MM.1S (cell line): ENCODE data around the gene CKAP5.

Experiments
- DNase-seq: peaks from one replicate; pipeline ENCODE4 v3.0.0-alpha.2; 2015
- H2AFZ ChIP-seq: fragments of 300-600 bp; sonication (generic); 2 replicates; pipeline ENCODE4 v1.6.0; 2016; ENCODE audit warnings: antibody characterized with exemption, low read length
- H3F3A ChIP-seq: fragments of 300-600 bp; sonication (generic); 2 replicates; pipeline ENCODE4 v1.6.1; 2016; ENCODE audit warnings: mild to moderate bottlenecking, antibody characterized with exemption, low read length, moderate library complexity, mixed read lengths; ENCODE audit not compliant: insufficient read depth
- H3K27ac ChIP-seq: fragments of 300-600 bp; sonication (generic); 2 replicates; pipeline ENCODE4 v1.5.1; 2016; ENCODE audit warnings: mild to moderate bottlenecking, low read length
- H3K27me3 ChIP-seq: fragments of 300-600 bp; sonication (generic); replicated peaks from 2 replicates; pipeline ENCODE4 v1.6.0; 2016; ENCODE audit warnings: low read length; ENCODE audit not compliant: insufficient read depth
- H3K36me3 ChIP-seq: fragments of 300-600 bp; sonication (generic); replicated peaks from 2 replicates; pipeline ENCODE4 v1.6.1; 2016; ENCODE audit warnings: mild to moderate bottlenecking, low read length, mixed read lengths; ENCODE audit not compliant: insufficient read depth
- H3K4me1 ChIP-seq: fragments of 300-600 bp; sonication (generic); 2 replicates; pipeline ENCODE4 v1.6.1; 2016; ENCODE audit warnings: low read length, mixed read lengths
- H3K4me2 ChIP-seq: fragments of 300-600 bp; sonication (generic); 2 replicates; pipeline ENCODE4 v1.6.0; 2016; ENCODE audit warnings: low read depth, low read length
- H3K4me3 ChIP-seq: fragments of 300-600 bp; sonication (generic); 2 replicates; pipeline ENCODE4 v1.5.1; 2016; ENCODE audit warnings: low read length, mixed read lengths
- H3K79me2 ChIP-seq: fragments of 300-600 bp; sonication (generic); 2 replicates; pipeline ENCODE4 v1.6.1; 2016; ENCODE audit warnings: mixed run types, low read length, mixed read lengths
- H3K9ac ChIP-seq: fragments of 300-600 bp; sonication (generic); 2 replicates; pipeline ENCODE4 v1.6.1; 2016; ENCODE audit warnings: low read length, mixed read lengths
- H3K9me2 ChIP-seq: fragments of 300-600 bp; sonication (generic); replicated peaks from 2 replicates; pipeline ENCODE4 v1.6.1; 2016; ENCODE audit warnings: mild to moderate bottlenecking, low read length, mixed read lengths; ENCODE audit not compliant: insufficient read depth
- H3K9me3 ChIP-seq: fragments of 300-600 bp; sonication (generic); replicated peaks from 2 replicates; pipeline ENCODE4 v1.6.1; 2016; ENCODE audit warnings: mild to moderate bottlenecking, low read length, mixed read lengths; ENCODE audit not compliant: insufficient read depth
- H4K20me1 ChIP-seq: fragments of 300-600 bp; sonication (generic); 2 replicates; pipeline ENCODE4 v1.6.1; 2016; ENCODE audit warnings: mild to moderate bottlenecking, low read length, moderate library complexity, mixed read lengths; ENCODE audit not compliant: insufficient read depth
- EZH2 ChIP-seq: fragments of 300-600 bp; sonication (generic); optimal IDR thresholded peaks from 2 replicates; pipeline ENCODE3; 2017; ENCODE audit warnings: low read depth, mild to moderate bottlenecking, antibody characterized with exemption, low read length, mixed read lengths
- EZH2phosphoT487 ChIP-seq: fragments of 300-600 bp; sonication (generic); IDR thresholded peaks from 2 replicates; pipeline ENCODE4 v1.6.1; 2018; ENCODE audit warnings: antibody characterized with exemption, low read length
- TF ChIP-seq, protein P1 (sequence below): fragments of 300-600 bp; sonication (generic); IDR thresholded peaks from 2 replicates; pipeline ENCODE4 v1.5.1; 2016; ENCODE audit warnings: antibody characterized with exemption, low read length, mixed read lengths

The CKAP5 gene

DNA sequence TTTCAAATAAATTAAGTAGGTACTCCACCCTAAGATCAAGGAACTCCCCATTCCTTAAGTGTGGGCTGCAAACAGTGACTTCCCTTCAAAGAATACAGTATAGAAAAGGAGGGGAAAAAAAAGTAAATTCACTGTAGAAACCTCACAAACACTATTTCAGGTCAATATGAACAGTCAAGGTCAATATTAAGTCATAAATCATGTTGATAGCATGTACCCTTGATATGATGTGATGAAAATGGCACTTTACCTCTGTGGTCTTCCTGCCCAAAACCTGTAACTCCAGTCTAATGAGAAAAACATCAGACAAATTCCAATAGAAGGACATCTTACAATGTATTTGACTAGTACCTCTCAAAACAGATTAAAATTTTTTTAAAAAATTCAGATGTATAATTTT is 8.2 kb downstream of the CKAP5 start:
- no peaks in the 10 kb centered on the region for H3K9me2 ChIP-seq
- H3K36me3 ChIP-seq = no peaks in the 10 kb centered on the region
- H3K9ac ChIP-seq = no peak overlapping the region
- no peak overlapping the region for H3K4me3 ChIP-seq
- peaks cover 97% of the 10 kb centered on the region for H3K79me2 ChIP-seq
- H3F3A ChIP-seq = no peaks in the 10 kb centered on the region
- H3K27ac ChIP-seq = no peak overlapping the region
- H4K20me1 ChIP-seq = peaks cover 24% of the 10 kb centered on the region; the same call in 1 of the 2 replicates
- no peak overlapping the region for H2AFZ ChIP-seq
- H3K9me3 ChIP-seq = no peaks in the 10 kb centered on the region
- H3K4me2 ChIP-seq = no peak overlapping the region
- H3K27me3 ChIP-seq = no peaks in the 10 kb centered on the region
- H3K4me1 ChIP-seq = no peaks in the 10 kb centered on the region
- no peak for DNase-seq
- TF ChIP-seq EZH2 (no peak), EZH2phosphoT487 (no peak)
- TF ChIP-seq, protein P1, sequence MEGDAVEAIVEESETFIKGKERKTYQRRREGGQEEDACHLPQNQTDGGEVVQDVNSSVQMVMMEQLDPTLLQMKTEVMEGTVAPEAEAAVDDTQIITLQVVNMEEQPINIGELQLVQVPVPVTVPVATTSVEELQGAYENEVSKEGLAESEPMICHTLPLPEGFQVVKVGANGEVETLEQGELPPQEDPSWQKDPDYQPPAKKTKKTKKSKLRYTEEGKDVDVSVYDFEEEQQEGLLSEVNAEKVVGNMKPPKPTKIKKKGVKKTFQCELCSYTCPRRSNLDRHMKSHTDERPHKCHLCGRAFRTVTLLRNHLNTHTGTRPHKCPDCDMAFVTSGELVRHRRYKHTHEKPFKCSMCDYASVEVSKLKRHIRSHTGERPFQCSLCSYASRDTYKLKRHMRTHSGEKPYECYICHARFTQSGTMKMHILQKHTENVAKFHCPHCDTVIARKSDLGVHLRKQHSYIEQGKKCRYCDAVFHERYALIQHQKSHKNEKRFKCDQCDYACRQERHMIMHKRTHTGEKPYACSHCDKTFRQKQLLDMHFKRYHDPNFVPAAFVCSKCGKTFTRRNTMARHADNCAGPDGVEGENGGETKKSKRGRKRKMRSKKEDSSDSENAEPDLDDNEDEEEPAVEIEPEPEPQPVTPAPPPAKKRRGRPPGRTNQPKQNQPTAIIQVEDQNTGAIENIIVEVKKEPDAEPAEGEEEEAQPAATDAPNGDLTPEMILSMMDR = no peak

DNA sequence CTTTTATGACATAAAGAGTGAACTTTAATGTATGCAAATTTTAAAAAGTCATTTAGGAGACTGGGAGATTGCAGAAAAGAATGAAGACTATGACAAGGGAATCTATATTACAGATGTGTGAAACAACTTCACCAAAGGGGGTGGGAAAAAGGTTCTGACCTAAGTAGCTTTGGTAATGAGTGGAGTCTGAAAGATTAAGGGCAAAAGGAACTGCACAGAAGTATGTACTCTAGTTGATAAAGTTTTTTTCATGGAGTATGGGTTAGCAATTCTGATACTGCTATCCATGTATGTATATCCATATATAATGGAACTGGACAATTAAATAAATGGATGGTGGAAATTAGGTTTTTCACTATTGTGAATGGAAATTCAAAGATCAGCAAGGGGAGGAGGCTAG is 9.2 kb downstream of the CKAP5 start:
- H3K9me2 ChIP-seq = no peaks in the 10 kb centered on the region
- no peaks in the 10 kb centered on the region for H3K9me3 ChIP-seq
- peaks cover 24% of the 10 kb centered on the region; the same call in 1 of the 2 replicates for H4K20me1 ChIP-seq
- H3K79me2 ChIP-seq = peaks cover 98% of the 10 kb centered on the region
- no peak overlapping the region for H2AFZ ChIP-seq
- H3K4me3 ChIP-seq = no peak overlapping the region
- H3K9ac ChIP-seq = no peak overlapping the region
- no peak overlapping the region for H3K27ac ChIP-seq
- DNase-seq = no peak
- no peak overlapping the region for H3K4me2 ChIP-seq
- H3K36me3 ChIP-seq = no peaks in the 10 kb centered on the region
- H3K27me3 ChIP-seq = no peaks in the 10 kb centered on the region
- H3F3A ChIP-seq = no peaks in the 10 kb centered on the region
- no peak for TF ChIP-seq EZH2
- TF ChIP-seq EZH2phosphoT487 = no peak
- TF ChIP-seq, protein P1 = no peak
- no peaks in the 10 kb centered on the region for H3K4me1 ChIP-seq

DNA sequence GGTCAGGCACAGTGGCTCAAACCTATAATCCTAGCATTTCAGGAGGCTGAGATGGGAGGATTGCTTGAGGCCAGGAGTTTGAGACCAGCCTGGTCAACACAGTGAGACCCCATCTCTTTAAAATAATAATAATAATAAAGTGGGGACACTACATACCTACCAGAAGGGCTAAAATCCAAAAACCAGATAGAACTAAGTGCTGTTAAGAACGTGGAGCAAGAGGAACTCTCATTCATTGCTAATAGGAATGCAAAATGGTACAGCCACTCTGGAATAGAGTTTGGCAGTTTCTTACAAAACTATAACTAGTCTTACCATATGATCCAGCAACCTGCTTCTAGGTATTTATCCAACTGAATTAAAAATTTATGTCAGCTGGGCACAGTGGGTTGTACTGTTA is 9.6 kb downstream of the CKAP5 start:
- Histone ChIP-seq H3K4me2 (no peak overlapping the region), H3K36me3 (no peaks in the 10 kb centered on the region), H3K9me2 (no peaks in the 10 kb centered on the region), H3K27me3 (no peaks in the 10 kb centered on the region), H3K27ac (no peak overlapping the region), H3K9ac (no peak overlapping the region), H4K20me1 (peaks cover 24% of the 10 kb centered on the region; the same call in 1 of the 2 replicates), H3K9me3 (no peaks in the 10 kb centered on the region), H3K4me1 (no peaks in the 10 kb centered on the region), H3K79me2 (peaks cover 98% of the 10 kb centered on the region), H2AFZ (no peak overlapping the region), H3F3A (no peaks in the 10 kb centered on the region), H3K4me3 (no peak overlapping the region)
- TF ChIP-seq, protein P1 = no peak
- TF ChIP-seq EZH2phosphoT487 (no peak), EZH2 (no peak)
- DNase-seq = no peak
